Memory B cell (primary cell): ENCODE data around the gene SMARCD1.
A peak's percentile ranks its signal among the peaks of the same experiment; 100 is the strongest.
"Not testable (repeated sequence)": the region's sequence is repeated elsewhere in the genome, so short reads cannot be mapped to it uniquely, and the experiment has no call there.

ENCODE experiments used
- ATAC-seq: fragments of 150-1000 bp; cut with Tn5 transposase; 2 replicates; pipeline ENCODE4 v1.10.0; 2021; ENCODE audit warnings: low read depth, mild to moderate bottlenecking, moderate library complexity
- DNase-seq, 2 donors: peaks; one replicate each; pipeline ENCODE4 v3.0.0; 2022; ENCODE audit warnings: low spot score in 2 of 2
- H3K27ac Mint-ChIP-seq: one replicate; pipeline ENCODE4 v1.8.0; 2022; ENCODE audit warnings: mild to moderate bottlenecking, moderate library complexity, mixed read lengths
- H3K27me3 Mint-ChIP-seq: one replicate; pipeline ENCODE4 v1.8.0; 2022; ENCODE audit warnings: mixed read lengths
- H3K36me3 Mint-ChIP-seq: one replicate; pipeline ENCODE4 v1.8.0; 2022; ENCODE audit warnings: mild to moderate bottlenecking, mixed read lengths
- H3K4me1 Mint-ChIP-seq: one replicate; pipeline ENCODE4 v1.8.0; 2022; ENCODE audit warnings: mixed read lengths
- H3K4me3 Mint-ChIP-seq: one replicate; pipeline ENCODE4 v1.8.0; 2022; ENCODE audit warnings: mild to moderate bottlenecking, moderate library complexity, mixed read lengths
- H3K9me3 Mint-ChIP-seq: one replicate; pipeline ENCODE4 v1.8.0; 2022; ENCODE audit warnings: mixed read lengths

Gene SMARCD1

DNA sequence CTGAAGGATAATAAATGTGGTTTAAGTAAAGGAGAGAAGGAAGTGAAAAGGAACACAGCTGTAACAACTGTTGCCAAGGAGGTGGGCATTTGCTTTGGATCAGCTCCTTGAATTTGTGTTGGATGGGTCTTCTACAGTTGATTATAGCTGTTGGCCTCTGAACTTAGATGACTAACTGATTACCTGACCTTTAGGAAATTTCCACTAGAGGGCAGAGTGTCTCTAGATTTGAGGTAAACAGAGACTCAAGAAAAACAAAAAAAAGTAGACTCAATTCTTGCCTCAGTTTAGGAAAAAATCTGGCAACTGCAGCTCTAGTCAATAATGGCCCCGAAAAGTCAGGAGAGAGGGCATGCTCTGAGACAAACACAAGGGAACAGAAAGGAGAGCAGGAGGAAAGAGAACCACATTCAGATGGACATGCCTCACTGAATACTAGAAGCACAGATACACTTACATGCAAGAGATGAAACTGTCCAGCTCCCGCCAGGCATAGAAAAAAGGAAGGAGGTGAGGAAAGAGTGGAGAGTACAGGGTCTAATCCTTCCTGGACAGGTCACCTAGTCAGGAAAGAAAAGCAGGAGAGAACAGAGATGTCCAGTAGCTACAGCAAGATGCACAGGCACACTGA lies 47.5 kb downstream of the SMARCD1 start:
- Mint-ChIP-seq H3K4me3 (no peak overlapping the region), H3K36me3 (peaks cover 41% of the 10 kb centered on the region), H3K4me1 (peaks cover 19% of the 10 kb centered on the region), H3K9me3 (no peaks in the 10 kb centered on the region), H3K27me3 (no peaks in the 10 kb centered on the region), H3K27ac (peak overlapping the region; percentile 16)
- DNase-seq, result no peak
- ATAC-seq, result no peak

DNA sequence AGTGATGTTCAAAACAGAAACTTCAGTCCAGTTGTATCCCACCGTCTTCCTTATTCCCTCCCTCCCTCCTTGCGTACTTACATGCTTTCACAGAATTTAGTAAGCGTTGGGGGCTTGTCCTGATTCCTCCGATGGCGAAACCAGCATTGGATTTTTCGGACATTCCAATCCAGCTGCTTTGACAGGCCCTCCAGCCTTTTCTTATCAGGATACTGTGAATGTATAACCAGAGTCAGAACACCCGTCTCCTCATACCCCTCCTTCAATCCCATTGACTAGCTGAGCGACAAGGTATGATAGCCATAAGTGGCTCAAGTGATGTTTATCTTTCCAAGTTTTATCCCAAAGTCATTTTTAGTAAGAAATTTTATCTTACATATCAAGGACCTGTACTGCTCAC lies 57.9 kb downstream of the SMARCD1 start:
- Mint-ChIP-seq H3K27ac (no peak overlapping the region), H3K9me3 (no peaks in the 10 kb centered on the region), H3K27me3 (no peaks in the 10 kb centered on the region), H3K4me1 (no peaks in the 10 kb centered on the region), H3K4me3 (no peak overlapping the region), H3K36me3 (peaks cover 6% of the 10 kb centered on the region)
- ATAC-seq, result no peak
- no peak for DNase-seq

DNA sequence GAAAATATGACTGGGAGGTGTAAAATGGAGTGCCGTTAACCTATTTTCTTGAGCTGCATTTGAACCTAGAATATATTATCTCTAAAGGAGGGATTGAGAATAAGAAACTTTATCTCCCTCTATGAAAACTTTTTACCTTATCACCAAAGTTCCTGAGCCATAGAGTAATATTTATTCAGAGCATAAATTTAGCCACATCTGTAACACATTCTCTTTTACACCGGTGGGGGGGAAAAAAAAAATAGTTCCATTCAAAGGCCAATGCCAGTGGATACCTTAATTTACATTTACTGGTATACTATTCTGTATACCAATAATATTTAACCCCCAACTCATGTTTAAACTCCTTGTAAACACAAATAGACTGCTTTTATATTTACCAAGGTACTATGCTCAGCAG lies 60.3 kb downstream of the SMARCD1 start:
- peaks cover 5% of the 10 kb centered on the region for H3K36me3 Mint-ChIP-seq
- DNase-seq, result no peak
- no peak overlapping the region for H3K4me3 Mint-ChIP-seq
- H3K27ac Mint-ChIP-seq, result no peak overlapping the region
- no peak for ATAC-seq
- no peaks in the 10 kb centered on the region for H3K9me3 Mint-ChIP-seq
- no peaks in the 10 kb centered on the region for H3K27me3 Mint-ChIP-seq
- H3K4me1 Mint-ChIP-seq, result peaks cover 1% of the 10 kb centered on the region

DNA sequence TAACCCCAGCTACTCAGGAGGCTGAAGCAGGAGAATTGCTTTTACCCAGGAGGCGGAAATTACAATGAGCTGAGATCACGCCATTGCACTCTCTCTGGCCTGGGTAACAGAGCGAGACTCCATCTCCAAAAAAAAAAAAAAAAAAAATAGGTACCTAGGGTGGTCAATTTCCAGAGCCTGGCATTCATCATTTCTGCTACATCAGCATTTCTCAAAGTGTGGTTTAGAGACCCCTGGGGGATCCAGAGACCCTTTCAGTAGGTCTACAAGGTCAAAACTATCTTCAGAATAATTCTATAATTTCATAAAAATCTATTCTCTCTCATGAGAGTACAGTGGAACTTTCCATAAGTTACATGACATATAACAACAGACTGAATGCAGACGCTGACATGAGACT lies 62.1 kb downstream of the SMARCD1 start:
- H3K36me3 Mint-ChIP-seq, result peaks cover 2% of the 10 kb centered on the region
- H3K27ac Mint-ChIP-seq, result no peak overlapping the region
- no peak overlapping the region for H3K4me3 Mint-ChIP-seq
- H3K27me3 Mint-ChIP-seq, result no peaks in the 10 kb centered on the region
- ATAC-seq (no peak), DNase-seq (no peak)
- H3K4me1 Mint-ChIP-seq, result peaks cover 9% of the 10 kb centered on the region
- H3K9me3 Mint-ChIP-seq, result no peaks in the 10 kb centered on the region

DNA sequence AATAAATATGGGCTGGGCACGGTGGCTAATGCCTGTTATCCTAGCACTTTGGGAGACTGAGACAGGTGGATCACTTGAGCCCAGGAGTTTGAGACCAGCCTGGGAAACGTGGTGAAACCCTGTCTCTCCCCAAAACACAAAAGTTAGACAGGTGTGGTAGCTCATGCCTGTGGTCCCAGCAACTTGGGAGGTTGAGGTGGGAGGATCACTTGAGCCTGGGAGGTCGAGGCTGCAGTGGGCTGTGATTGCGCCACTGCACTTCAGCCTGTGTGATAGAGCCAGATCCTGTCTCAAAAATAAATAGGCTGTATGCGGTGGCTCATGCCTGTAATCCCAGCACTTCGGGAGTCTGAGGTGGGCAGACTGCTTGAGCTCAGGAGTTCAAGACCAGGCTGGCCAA lies 62.9 kb downstream of the SMARCD1 start:
- ATAC-seq, H3K27ac Mint-ChIP-seq, H3K36me3 Mint-ChIP-seq, H3K27me3 Mint-ChIP-seq, DNase-seq, H3K4me3 Mint-ChIP-seq, H3K9me3 Mint-ChIP-seq, H3K4me1 Mint-ChIP-seq: not testable (repeated sequence)

DNA sequence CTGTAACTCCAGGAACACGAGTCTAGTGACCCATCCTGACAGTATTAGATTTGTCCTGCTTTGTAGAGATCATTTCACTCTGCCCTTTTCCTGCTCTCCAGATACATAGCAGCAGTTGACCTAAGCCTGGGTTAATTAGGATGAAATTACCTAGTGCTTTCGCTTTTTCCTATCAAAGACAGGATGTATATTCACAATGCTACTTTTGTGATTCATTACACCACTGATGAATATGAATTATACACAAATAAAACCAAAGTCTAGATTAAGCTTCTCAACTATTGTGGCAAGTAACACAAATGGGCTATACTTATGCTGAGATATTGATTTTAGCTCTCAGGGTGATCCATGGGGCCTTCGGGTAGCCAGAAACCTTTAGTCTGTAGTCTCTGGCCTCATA lies 64.2 kb downstream of the SMARCD1 start:
- H3K27ac Mint-ChIP-seq, result peak overlapping the region; percentile 20
- H3K9me3 Mint-ChIP-seq, result no peaks in the 10 kb centered on the region
- ATAC-seq (no peak), DNase-seq (no peak)
- no peak overlapping the region for H3K4me3 Mint-ChIP-seq
- H3K36me3 Mint-ChIP-seq, result no peaks in the 10 kb centered on the region
- H3K27me3 Mint-ChIP-seq, result no peaks in the 10 kb centered on the region
- peaks cover 9% of the 10 kb centered on the region for H3K4me1 Mint-ChIP-seq
